Mucosa of rectum (tissue), 2 donors: ENCODE results near the gene OSBPL5.
A peak's percentile ranks its signal among the peaks of the same experiment; 100 is the strongest.

Experiments used
- H3K27ac ChIP-seq, 2 donors: one replicate each; pipeline ENCODE4 v1.7.0; 2013; ENCODE audit warnings: inconsistent platforms in 2 of 2, low read depth in 2 of 2, low read length in 2 of 2
- H3K27me3 ChIP-seq, 2 donors: one replicate each; pipeline ENCODE4 v1.7.0; 2013; ENCODE audit warnings: low read length in 2 of 2; ENCODE audit not compliant: control insufficient read depth in 2 of 2, insufficient read depth in 2 of 2
- H3K36me3 ChIP-seq, 2 donors: one replicate each; pipeline ENCODE4 v1.7.0; 2013; ENCODE audit warnings: low read length in 2 of 2; ENCODE audit not compliant: control insufficient read depth in 2 of 2, insufficient read depth in 2 of 2
- H3K4me1 ChIP-seq, 2 donors: one replicate each; pipeline ENCODE4 v1.7.0; 2013; ENCODE audit warnings: low read length in 2 of 2, mild to moderate bottlenecking in 1 of 2; ENCODE audit not compliant: control insufficient read depth in 2 of 2, insufficient read depth in 2 of 2
- H3K4me3 ChIP-seq, 2 donors: one replicate each; pipeline ENCODE4 v1.7.0; 2013; ENCODE audit warnings: low read length in 2 of 2
- H3K9ac ChIP-seq, 2 donors: one replicate each; pipeline ENCODE4 v1.7.0; 2013; ENCODE audit warnings: low read length in 2 of 2, low read depth in 1 of 2, mild to moderate bottlenecking in 1 of 2
- H3K9me3 ChIP-seq, 2 donors: one replicate each; pipeline ENCODE4 v1.7.0; 2013; ENCODE audit warnings: low read length in 2 of 2; ENCODE audit not compliant: control insufficient read depth in 2 of 2
- donor health status: healthy.
- donor health status: Normal muscosa, but diverticular disease.

OSBPL5 gene

DNA sequence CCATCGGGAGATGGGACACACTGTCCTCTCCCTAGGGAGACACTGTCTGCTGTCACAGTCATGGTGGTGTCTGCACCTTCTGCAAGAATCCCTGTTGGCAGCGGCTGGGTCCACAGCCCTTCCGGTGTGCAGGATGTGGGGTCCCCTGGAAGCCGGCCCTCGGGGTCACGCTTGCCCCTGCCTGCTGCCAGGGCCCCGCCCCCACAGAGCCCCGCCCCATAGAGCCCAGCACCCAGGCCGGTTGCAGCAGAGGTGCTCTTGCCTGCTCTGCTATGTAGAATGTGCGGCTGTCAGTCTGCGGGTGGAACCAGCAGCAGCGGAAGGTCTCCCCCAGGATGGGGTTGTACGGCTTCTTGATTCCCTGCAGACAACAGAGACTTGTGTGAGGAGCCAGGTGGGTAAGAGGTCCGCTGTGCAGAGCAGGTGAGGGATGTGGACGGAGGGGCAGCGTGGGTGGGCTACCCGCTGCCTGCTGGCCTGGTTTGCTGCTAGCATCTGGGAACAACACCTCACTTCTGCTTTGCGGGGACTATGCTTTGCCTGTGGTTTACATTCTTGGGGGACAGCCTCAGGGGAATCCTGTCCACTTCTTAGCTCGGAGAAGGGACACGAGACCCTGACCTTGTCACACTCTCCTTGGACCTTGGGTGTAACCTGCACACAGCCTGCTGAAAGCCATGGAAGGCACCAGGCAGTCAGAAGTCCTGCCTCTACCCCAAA lies 63.0 kb downstream of the OSBPL5 start:
- H3K36me3 ChIP-seq, result peaks cover 17 to 22% of the 10 kb centered on the region in 2 donors

GRCh38 chr11:3099178-3099577 lies 65.9 kb downstream of the OSBPL5 start:
- no peaks in the 10 kb centered on the region for H3K27me3 ChIP-seq
- no peak overlapping the region for H3K27ac ChIP-seq
- peaks cover 0 to 3% of the 10 kb centered on the region in 2 donors for H3K4me1 ChIP-seq
- H3K9me3 ChIP-seq, result no peaks in the 10 kb centered on the region
- H3K36me3 ChIP-seq, result peaks cover 9 to 22% of the 10 kb centered on the region in 2 donors
- H3K9ac ChIP-seq, result no peak overlapping the region
- H3K4me3 ChIP-seq, result no peak overlapping the region

More for the DNA sequence above, 63.0 kb downstream of the OSBPL5 start:
- Histone ChIP-seq H3K27me3 (no peaks in the 10 kb centered on the region), H3K27ac (no peak overlapping the region), H3K9ac (no peak overlapping the region), H3K4me3 (no peak overlapping the region), H3K4me1 (peaks cover 0 to 3% of the 10 kb centered on the region in 2 donors), H3K9me3 (no peaks in the 10 kb centered on the region)

- Histone ChIP-seq H3K4me1 (peaks cover 0 to 5% of the 10 kb centered on the region in 2 donors), H3K9me3 (no peaks in the 10 kb centered on the region), H3K27ac (no peak overlapping the region), H3K9ac (no peak overlapping the region), H3K27me3 (no peaks in the 10 kb centered on the region), H3K4me3 (no peak overlapping the region), H3K36me3 (peaks cover 13 to 18% of the 10 kb centered on the region in 2 donors)
These were observed 68.1 kb downstream of the OSBPL5 start for GRCh38 chr11:3096909-3097530.

DNA sequence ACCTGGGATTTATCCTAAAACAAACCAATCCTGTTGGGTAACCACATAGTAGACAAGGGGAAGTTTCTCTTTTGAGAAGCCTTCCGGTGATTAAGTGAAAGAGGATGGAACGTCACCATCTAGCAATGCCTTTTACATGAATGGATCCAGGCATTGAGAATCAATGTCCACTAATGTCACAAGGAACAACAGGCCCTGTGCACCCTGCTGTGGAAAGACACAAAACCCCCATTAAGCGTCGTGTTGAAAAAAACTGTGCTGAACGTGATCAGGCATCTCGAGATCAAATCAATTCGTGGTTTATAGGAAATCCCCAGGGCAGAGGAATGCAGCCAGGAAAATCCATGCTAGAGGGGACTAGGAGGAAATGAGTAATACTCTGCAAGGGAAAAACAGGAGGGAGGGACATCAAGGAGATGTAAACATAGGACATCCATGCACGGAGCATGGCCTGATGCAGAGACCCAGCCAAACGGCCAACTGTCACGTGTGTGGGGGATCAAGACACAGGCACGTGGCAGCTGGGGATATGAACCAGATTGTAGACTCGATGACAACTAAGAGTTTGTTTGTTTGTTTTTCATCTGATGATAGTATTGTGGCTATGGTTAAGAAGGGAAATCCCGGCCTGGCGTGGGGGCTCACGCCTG lies 69.3 kb downstream of the OSBPL5 start:
- no peaks in the 10 kb centered on the region for H3K9me3 ChIP-seq
- no peak overlapping the region for H3K9ac ChIP-seq
- peaks cover 13 to 18% of the 10 kb centered on the region in 2 donors for H3K36me3 ChIP-seq
- H3K4me3 ChIP-seq, result no peak overlapping the region
- H3K4me1 ChIP-seq, result peaks cover 0 to 7% of the 10 kb centered on the region in 2 donors
- H3K27ac ChIP-seq, result peak overlapping the region; percentile 32 to 35
- no peaks in the 10 kb centered on the region for H3K27me3 ChIP-seq

DNA sequence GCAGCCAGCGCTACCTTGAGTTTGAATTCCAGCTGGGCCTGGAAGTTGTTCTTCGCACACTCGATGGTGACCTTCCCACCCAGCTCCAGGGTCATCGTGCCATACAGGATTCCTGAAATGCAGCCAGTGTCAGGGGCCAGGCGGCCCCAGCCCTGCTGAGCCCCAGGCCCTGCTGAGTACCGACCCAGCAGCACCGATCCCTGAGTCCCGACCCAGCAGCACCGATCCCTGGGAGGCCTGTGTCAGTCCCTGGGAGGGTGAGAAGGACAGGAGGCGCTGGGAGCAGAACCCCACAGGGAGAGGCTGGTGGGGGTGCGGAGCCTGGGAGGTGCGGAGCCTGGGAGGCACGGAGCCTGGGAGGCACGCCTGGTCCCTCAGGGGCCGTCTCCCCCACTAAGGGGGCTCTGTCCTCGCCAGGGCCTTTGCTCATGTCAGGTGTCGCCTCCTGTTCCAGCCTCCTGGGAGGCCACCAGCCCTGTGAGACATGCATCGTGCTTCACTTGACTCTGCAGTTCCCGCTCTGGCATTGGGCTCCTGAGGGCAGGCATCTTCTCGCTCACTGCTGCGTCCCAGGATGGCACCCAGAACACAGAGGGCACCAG lies 70.8 kb downstream of the OSBPL5 start:
- peaks cover 9 to 17% of the 10 kb centered on the region in 2 donors for H3K36me3 ChIP-seq
- no peaks in the 10 kb centered on the region for H3K9me3 ChIP-seq
- peaks cover 0 to 4% of the 10 kb centered on the region in 2 donors for H3K4me1 ChIP-seq
- H3K27me3 ChIP-seq, result no peaks in the 10 kb centered on the region
- no peak overlapping the region for H3K4me3 ChIP-seq
- H3K27ac ChIP-seq, result no peak overlapping the region
- no peak overlapping the region for H3K9ac ChIP-seq

- H3K36me3 ChIP-seq, result peaks cover 7 to 16% of the 10 kb centered on the region in 2 donors
These were observed 71.6 kb downstream of the OSBPL5 start for GRCh38 chr11:3093281-3094191.

DNA sequence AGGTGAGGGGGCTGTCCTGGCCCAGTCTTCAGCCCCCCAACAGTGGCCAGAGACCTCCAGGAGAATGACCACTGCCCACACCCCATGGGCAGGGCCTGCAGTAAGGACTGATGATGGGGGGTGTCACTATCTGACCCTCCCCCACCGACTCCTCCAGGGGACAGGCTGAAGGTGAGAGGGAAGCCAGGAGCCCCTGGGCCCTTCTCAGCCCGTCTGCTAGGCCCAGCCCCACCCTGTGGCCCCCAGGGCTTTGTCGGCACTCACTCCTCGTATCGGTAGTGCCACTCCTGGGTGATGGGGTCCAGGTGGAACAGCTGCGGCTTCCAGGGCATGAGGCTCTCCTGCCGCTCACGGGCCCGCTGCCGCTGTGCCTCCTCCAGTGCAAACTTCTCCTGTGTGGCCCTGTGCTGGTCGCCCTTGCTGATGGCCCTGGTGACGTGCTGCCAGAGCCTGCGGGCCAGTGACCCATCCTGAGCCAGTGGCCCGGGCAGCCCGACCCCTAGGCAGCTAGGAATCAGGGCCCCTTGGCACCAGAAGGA lies 72.4 kb downstream of the OSBPL5 start:
- Histone ChIP-seq H3K27me3 (no peaks in the 10 kb centered on the region), H3K4me3 (no peak overlapping the region), H3K27ac (no peak overlapping the region), H3K4me1 (peaks cover 0 to 4% of the 10 kb centered on the region in 2 donors), H3K9ac (no peak overlapping the region), H3K36me3 (peaks cover 7 to 16% of the 10 kb centered on the region in 2 donors), H3K9me3 (no peaks in the 10 kb centered on the region)

More at GRCh38 chr11:3093281-3094191, 71.6 kb downstream of the OSBPL5 start:
- no peaks in the 10 kb centered on the region for H3K27me3 ChIP-seq
- no peak overlapping the region for H3K9ac ChIP-seq
- H3K4me3 ChIP-seq, result no peak overlapping the region
- no peak overlapping the region for H3K27ac ChIP-seq
- peaks cover 0 to 4% of the 10 kb centered on the region in 2 donors for H3K4me1 ChIP-seq
- no peaks in the 10 kb centered on the region for H3K9me3 ChIP-seq

DNA sequence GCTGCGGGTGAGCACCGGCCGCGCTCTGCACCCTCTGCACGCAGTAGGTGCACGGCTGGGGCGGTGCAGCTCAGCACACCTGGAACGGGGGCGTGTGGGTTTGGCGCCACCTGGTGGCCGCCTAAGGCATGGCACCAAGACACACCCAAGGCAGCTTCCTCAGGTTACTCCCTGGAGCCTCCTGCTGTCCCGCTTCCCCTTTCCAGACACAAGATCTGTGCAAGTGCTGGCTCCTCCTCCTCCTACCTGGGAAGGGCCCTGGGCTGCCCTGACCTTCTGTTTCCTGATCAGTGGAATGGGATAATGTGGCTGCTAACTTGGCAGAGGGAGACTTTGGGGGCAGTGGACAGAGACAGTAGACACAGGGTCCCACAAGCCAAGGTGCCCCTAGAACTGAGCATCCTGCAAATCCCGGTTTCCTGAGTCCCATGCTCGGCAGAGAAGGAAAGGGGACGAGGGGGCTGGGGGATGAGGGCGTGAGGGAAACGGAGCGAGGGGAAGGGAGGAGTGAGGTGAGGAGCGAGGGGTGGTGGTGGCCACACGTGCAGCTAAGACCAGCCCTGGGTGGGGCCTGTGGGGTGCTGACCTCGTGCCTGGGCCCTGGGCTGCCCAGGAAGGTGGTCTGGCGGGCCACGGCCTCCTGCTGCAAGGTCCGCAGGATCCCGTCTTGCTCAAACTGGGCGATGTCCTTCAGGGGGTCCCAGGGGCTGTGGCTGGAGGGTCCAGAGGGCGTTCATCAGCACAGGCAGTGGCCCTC lies 73.1 kb downstream of the OSBPL5 start:
- H3K36me3 ChIP-seq, result peaks cover 7 to 16% of the 10 kb centered on the region in 2 donors
- no peak overlapping the region for H3K4me3 ChIP-seq

More for the DNA sequence above, 73.1 kb downstream of the OSBPL5 start:
- no peak overlapping the region for H3K27ac ChIP-seq
- H3K9ac ChIP-seq, result no peak overlapping the region
- H3K27me3 ChIP-seq, result no peaks in the 10 kb centered on the region
- H3K4me1 ChIP-seq, result peaks cover 0 to 4% of the 10 kb centered on the region in 2 donors
- H3K9me3 ChIP-seq, result no peaks in the 10 kb centered on the region
